Measurements from ENCODE around the gene AIG1.

The AIG1 gene

GRCh38 chr6:143204045-143204444 is 143.4 kb downstream of the AIG1 start:
- no peak for DNase-seq

GRCh38 chr6:143205131-143205535 is 144.4 kb downstream of the AIG1 start:
- DNase-seq, result no peak

GRCh38 chr6:143205585-143205984 is 144.9 kb downstream of the AIG1 start:
- no peak for DNase-seq

- DNase-seq, result no peak
Measured at GRCh38 chr6:143205991-143206390, 145.3 kb downstream of the AIG1 start.

GRCh38 chr6:143206550-143206949 is 145.9 kb downstream of the AIG1 start:
- DNase-seq, result no peak

GRCh38 chr6:143210420-143210819 is 149.7 kb downstream of the AIG1 start:
- DNase-seq, result no peak

GRCh38 chr6:143213859-143214376 is 153.2 kb downstream of the AIG1 start:
- DNase-seq, result no peak

- no peak for DNase-seq
Measured at GRCh38 chr6:143215363-143215762, 154.7 kb downstream of the AIG1 start.

- DNase-seq, result no peak
Measured at GRCh38 chr6:143215771-143216170, 155.1 kb downstream of the AIG1 start.

GRCh38 chr6:143218233-143218632 is 157.5 kb downstream of the AIG1 start:
- no peak for DNase-seq

- no peak for DNase-seq
Measured at GRCh38 chr6:143221698-143222097, 161.0 kb downstream of the AIG1 start.

GRCh38 chr6:143222310-143222709 is 161.6 kb downstream of the AIG1 start:
- DNase-seq, result no peak

- DNase-seq, result peak; percentile 57
Measured at GRCh38 chr6:143222801-143223231, 162.1 kb downstream of the AIG1 start.

GRCh38 chr6:143223895-143224294 is 163.2 kb downstream of the AIG1 start:
- no peak for DNase-seq

- DNase-seq, result no peak
Measured at GRCh38 chr6:143224516-143224915, 163.8 kb downstream of the AIG1 start.

- DNase-seq, result no peak
Measured at GRCh38 chr6:143225929-143226328, 165.2 kb downstream of the AIG1 start.

GRCh38 chr6:143227675-143228074 is 167.0 kb downstream of the AIG1 start:
- DNase-seq, result no peak

GRCh38 chr6:143229400-143229799 is 168.7 kb downstream of the AIG1 start:
- DNase-seq, result no peak

- no peak for DNase-seq
Measured at GRCh38 chr6:143232849-143233248, 172.2 kb downstream of the AIG1 start.

- no peak for DNase-seq
Measured at GRCh38 chr6:143233554-143234285, 173.0 kb downstream of the AIG1 start.

- DNase-seq, result no peak
Measured at GRCh38 chr6:143234734-143235133, 174.0 kb downstream of the AIG1 start.

GRCh38 chr6:143236151-143236798 is 175.6 kb downstream of the AIG1 start:
- DNase-seq, result no peak

GRCh38 chr6:143238306-143238705 is 177.6 kb downstream of the AIG1 start:
- no peak for DNase-seq

GRCh38 chr6:143241111-143241510 is 180.4 kb downstream of the AIG1 start:
- DNase-seq, result no peak

All from right forelimb (tissue), 1 donor.